ENCODE measurements around the gene KLHL22.
"Not testable (repeated sequence)": the region's sequence is repeated elsewhere in the genome, so short reads cannot be mapped to it uniquely, and the experiment has no call there.

KLHL22 gene

GRCh38 chr22:20523086-20523983, 27.7 kb upstream of the KLHL22 start:
- FAIRE-seq = no peak

GRCh38 chr22:20522134-20523004, 26.8 kb upstream of the KLHL22 start:
- no peak for FAIRE-seq

- no peak for FAIRE-seq
Observed at GRCh38 chr22:20520093-20520511, 24.5 kb upstream of the KLHL22 start.

- no peak for FAIRE-seq
Observed at GRCh38 chr22:20519558-20519957, 24.0 kb upstream of the KLHL22 start.

- FAIRE-seq = no peak
Observed at GRCh38 chr22:20517841-20518592, 22.4 kb upstream of the KLHL22 start.

GRCh38 chr22:20517422-20517821, 21.8 kb upstream of the KLHL22 start:
- FAIRE-seq = no peak

- no peak for FAIRE-seq
Observed at GRCh38 chr22:20516399-20516798, 20.8 kb upstream of the KLHL22 start.

GRCh38 chr22:20514658-20515406, 19.2 kb upstream of the KLHL22 start:
- no peak for FAIRE-seq

- FAIRE-seq = no peak
Observed at GRCh38 chr22:20511578-20512229, 16.1 kb upstream of the KLHL22 start.

GRCh38 chr22:20510811-20511577, 15.4 kb upstream of the KLHL22 start:
- no peak for FAIRE-seq

- FAIRE-seq = no peak
Observed at GRCh38 chr22:20509344-20510047, 13.9 kb upstream of the KLHL22 start.

- FAIRE-seq = no peak
Observed at GRCh38 chr22:20508815-20509271, 13.2 kb upstream of the KLHL22 start.

GRCh38 chr22:20508067-20508755, 12.6 kb upstream of the KLHL22 start:
- not testable (repeated sequence) for FAIRE-seq

- no peak for FAIRE-seq
Observed at GRCh38 chr22:20507253-20508066, 11.9 kb upstream of the KLHL22 start, which contains the start of gene MED15. Gene MED15 (plus strand): TSS chr22:20507610. CDS start chr22:20507679, 69 bp downstream.

GRCh38 chr22:20506543-20507252, 11.1 kb upstream of the KLHL22 start:
- no peak for FAIRE-seq

GRCh38 chr22:20504293-20504922, 8.8 kb upstream of the KLHL22 start:
- FAIRE-seq = not testable (repeated sequence)

- FAIRE-seq = no peak
Observed at GRCh38 chr22:20503816-20504215, 8.2 kb upstream of the KLHL22 start.
